ENCODE results near the gene ZMIZ1. TPM values are rescaled to one million over a fixed set of nuclear protein-coding genes. Genes with fewer than 3 reads are reported as not detected.

Gene ZMIZ1
- total and polyA plus RNA-seq, 2 donors = 30.2 to 54.6 TPM

GRCh38 chr10:79197558-79197957 is 128.8 kb downstream of the ZMIZ1 start:
- no peak overlapping the region for H3K4me3 ChIP-seq (ENCODE audit: low read depth, low read length)
- no peak overlapping the region for H3K27ac ChIP-seq (ENCODE audit: low read depth)
- no peaks in the 10 kb centered on the region for H3K36me3 ChIP-seq (ENCODE audit: insufficient read depth)
- WGBS = 98% methylated on average over 4 of the region's 4 CpGs
- DNase-seq (ENCODE audit: extremely low spot score) = no peak
- no peaks in the 10 kb centered on the region for H3K4me1 ChIP-seq (ENCODE audit: insufficient read depth)

GRCh38 chr10:79200346-79200745 is 131.6 kb downstream of the ZMIZ1 start:
- Histone ChIP-seq H3K4me3 (ENCODE audit: low read depth, low read length) (no peak overlapping the region), H3K4me1 (ENCODE audit: insufficient read depth) (no peaks in the 10 kb centered on the region), H3K36me3 (ENCODE audit: insufficient read depth) (peaks cover 4% of the 10 kb centered on the region), H3K27ac (ENCODE audit: low read depth) (no peak overlapping the region)
- 91% methylated on average over 7 of the region's 7 CpGs for WGBS
- no peak for DNase-seq (ENCODE audit: extremely low spot score)

GRCh38 chr10:79201706-79202105 is 132.9 kb downstream of the ZMIZ1 start:
- 85% methylated on average over 8 of the region's 8 CpGs for whole genome bisulfite sequencing
- no peak for DNase-seq (ENCODE audit: extremely low spot score)
- Histone ChIP-seq H3K4me1 (ENCODE audit: insufficient read depth) (no peaks in the 10 kb centered on the region), H3K36me3 (ENCODE audit: insufficient read depth) (peaks cover 4% of the 10 kb centered on the region), H3K27ac (ENCODE audit: low read depth) (no peak overlapping the region), H3K4me3 (ENCODE audit: low read depth, low read length) (no peak overlapping the region)

GRCh38 chr10:79202188-79203013 is 133.6 kb downstream of the ZMIZ1 start:
- no peak for DNase-seq (ENCODE audit: extremely low spot score)
- WGBS = 59% methylated on average over 9 of the region's 9 CpGs
- Histone ChIP-seq H3K27ac (ENCODE audit: low read depth) (no peak overlapping the region), H3K4me1 (ENCODE audit: insufficient read depth) (no peaks in the 10 kb centered on the region), H3K36me3 (ENCODE audit: insufficient read depth) (peaks cover 4% of the 10 kb centered on the region), H3K4me3 (ENCODE audit: low read depth, low read length) (no peak overlapping the region)

DNA sequence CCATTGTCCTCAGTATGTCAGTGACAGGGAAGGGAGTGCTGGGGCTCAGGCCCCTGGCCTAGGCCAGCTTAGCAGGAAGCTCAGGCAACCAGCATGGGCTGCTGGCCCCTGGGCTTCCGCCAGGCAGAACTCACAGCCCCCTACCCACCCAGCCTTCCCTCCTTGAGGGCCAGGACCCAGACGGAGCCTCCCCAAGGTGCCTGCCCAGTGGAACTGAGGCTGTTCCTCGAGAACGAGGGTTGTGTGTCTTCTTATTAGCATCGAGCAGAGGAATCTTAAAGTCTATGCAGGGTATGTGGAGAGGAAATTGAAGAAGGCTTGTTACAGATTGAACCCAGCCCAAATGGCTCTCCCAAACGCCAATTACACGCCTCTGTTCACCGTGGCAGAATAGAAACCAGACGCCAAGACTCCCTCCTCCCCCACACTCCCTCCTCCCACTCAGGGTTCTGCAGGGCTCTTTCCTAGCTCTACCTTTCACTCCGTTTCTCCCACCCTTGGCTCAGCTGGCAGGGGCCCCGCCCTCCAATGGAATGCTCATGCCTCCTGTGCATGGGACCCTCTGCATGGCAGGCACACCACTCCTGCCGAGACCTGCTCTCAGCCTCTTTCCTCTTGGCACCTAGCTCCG is 134.4 kb downstream of the ZMIZ1 start:
- no peak overlapping the region for H3K4me3 ChIP-seq (ENCODE audit: low read depth, low read length)
- H3K4me1 ChIP-seq (ENCODE audit: insufficient read depth) = no peaks in the 10 kb centered on the region
- no peak overlapping the region for H3K27ac ChIP-seq (ENCODE audit: low read depth)
- 65% methylated on average over 13 of the region's 13 CpGs for WGBS
- DNase-seq (ENCODE audit: extremely low spot score) = no peak
- H3K36me3 ChIP-seq (ENCODE audit: insufficient read depth) = peaks cover 4% of the 10 kb centered on the region

GRCh38 chr10:79203833-79204232 is 135.1 kb downstream of the ZMIZ1 start:
- no peak overlapping the region for H3K4me3 ChIP-seq (ENCODE audit: low read depth, low read length)
- no peaks in the 10 kb centered on the region for H3K4me1 ChIP-seq (ENCODE audit: insufficient read depth)
- 72% methylated on average over 8 of the region's 8 CpGs for WGBS
- no peak overlapping the region for H3K27ac ChIP-seq (ENCODE audit: low read depth)
- no peak for DNase-seq (ENCODE audit: extremely low spot score)
- peaks cover 4% of the 10 kb centered on the region for H3K36me3 ChIP-seq (ENCODE audit: insufficient read depth)

DNA sequence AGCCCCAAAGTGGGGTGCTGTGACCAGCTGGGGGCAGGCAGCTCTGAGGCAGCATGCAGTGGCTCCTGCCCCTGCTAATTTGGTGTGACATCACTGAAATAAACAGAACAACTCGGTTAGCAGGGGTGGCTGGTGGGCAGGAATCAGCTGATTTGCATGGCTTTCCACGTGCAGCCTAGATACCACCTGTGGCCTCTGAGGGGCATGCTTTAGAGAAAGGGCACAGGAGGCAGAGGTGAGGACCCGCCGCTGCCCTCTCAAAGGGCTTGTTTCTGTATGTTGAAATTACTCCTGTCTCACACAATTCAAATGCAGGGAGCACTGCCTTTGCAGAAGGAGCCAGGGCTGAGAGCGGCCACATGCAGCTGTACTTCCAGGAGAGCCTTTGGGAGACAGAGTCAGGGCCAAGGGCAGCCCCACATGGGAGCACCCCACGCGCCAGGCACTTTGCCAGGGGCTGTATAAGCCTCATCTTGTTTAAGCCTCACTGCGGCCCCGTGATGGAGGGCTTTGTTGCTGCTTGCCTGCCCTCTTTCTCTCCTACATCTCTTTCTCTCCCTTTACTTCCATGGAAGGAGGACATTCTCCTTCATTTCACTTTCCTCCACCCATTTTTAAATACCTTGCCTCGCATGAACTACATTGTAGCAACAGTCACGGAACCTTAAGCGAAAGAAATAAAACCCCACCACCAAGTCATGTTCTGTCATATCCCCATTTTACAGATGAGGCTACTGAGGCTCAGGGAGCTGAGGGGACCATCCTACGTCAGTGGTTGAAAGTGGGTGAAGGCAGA is 137.7 kb downstream of the ZMIZ1 start:
- peaks cover 6% of the 10 kb centered on the region for H3K36me3 ChIP-seq (ENCODE audit: insufficient read depth)
- no peak overlapping the region for H3K27ac ChIP-seq (ENCODE audit: low read depth)
- no peak for DNase-seq (ENCODE audit: extremely low spot score)
- no peak overlapping the region for H3K4me3 ChIP-seq (ENCODE audit: low read depth, low read length)
- H3K4me1 ChIP-seq (ENCODE audit: insufficient read depth) = no peaks in the 10 kb centered on the region
- WGBS = 74% methylated on average over 13 of the region's 13 CpGs

GRCh38 chr10:79207096-79207357 is 138.3 kb downstream of the ZMIZ1 start:
- H3K4me1 ChIP-seq (ENCODE audit: insufficient read depth) = no peaks in the 10 kb centered on the region

GRCh38 chr10:79207726-79208125 is 139.0 kb downstream of the ZMIZ1 start:
- no peak overlapping the region for H3K4me3 ChIP-seq (ENCODE audit: low read depth, low read length)
- DNase-seq (ENCODE audit: extremely low spot score) = no peak
- H3K27ac ChIP-seq (ENCODE audit: low read depth) = no peak overlapping the region
- WGBS = 82% methylated on average over 5 of the region's 5 CpGs
- H3K36me3 ChIP-seq (ENCODE audit: insufficient read depth) = peaks cover 6% of the 10 kb centered on the region
- no peaks in the 10 kb centered on the region for H3K4me1 ChIP-seq (ENCODE audit: insufficient read depth)

More at GRCh38 chr10:79207096-79207357, 138.3 kb downstream of the ZMIZ1 start:
- Histone ChIP-seq H3K4me3 (ENCODE audit: low read depth, low read length) (no peak overlapping the region), H3K27ac (ENCODE audit: low read depth) (no peak overlapping the region), H3K36me3 (ENCODE audit: insufficient read depth) (peaks cover 6% of the 10 kb centered on the region)
- 87% methylated on average over 4 of the region's 4 CpGs for WGBS
- DNase-seq (ENCODE audit: extremely low spot score) = no peak

DNA sequence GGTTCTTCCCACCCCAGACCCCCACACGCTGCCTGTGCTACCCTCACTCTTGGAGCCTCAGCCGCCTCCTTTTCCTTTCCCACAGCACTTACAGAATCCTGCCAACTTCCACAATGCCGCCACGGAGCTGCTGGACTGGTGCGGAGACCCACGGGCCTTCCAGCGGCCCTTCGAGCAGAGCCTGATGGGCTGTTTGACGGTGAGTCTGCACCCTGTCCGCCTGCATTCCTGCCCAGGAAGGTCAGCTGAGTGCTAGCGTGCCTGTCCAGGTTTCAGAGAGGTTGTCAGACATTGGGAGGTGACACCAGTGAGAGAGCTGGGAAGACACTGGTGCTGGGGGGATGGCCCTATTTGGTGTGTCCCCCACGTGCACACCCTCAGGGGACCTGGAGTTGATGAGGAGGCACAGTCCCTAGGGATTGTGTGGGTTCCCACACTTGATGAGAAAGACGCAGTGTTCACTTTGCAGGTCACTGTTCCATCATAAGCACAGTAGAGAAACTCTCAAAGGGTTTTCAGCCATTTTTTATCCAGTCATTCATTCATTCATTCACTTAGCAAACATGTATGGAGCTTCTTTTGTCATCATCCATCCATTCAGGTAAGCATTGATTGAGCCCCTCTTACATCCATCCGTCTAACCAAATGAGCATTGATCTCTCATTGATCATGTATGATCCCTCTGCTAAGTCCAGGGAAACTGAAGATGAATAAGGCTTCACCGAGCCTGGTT is 139.7 kb downstream of the ZMIZ1 start:
- peaks cover 6% of the 10 kb centered on the region for H3K36me3 ChIP-seq (ENCODE audit: insufficient read depth)
- no peak overlapping the region for H3K27ac ChIP-seq (ENCODE audit: low read depth)
- H3K4me1 ChIP-seq (ENCODE audit: insufficient read depth) = no peaks in the 10 kb centered on the region
- 89% methylated on average over 15 of the region's 15 CpGs for WGBS
- H3K4me3 ChIP-seq (ENCODE audit: low read depth, low read length) = no peak overlapping the region
- no peak for DNase-seq (ENCODE audit: extremely low spot score)

GRCh38 chr10:79209340-79209739 is 140.6 kb downstream of the ZMIZ1 start:
- 83% methylated on average over 10 of the region's 10 CpGs for WGBS
- Histone ChIP-seq H3K4me3 (ENCODE audit: low read depth, low read length) (no peak overlapping the region), H3K27ac (ENCODE audit: low read depth) (no peak overlapping the region), H3K4me1 (ENCODE audit: insufficient read depth) (no peaks in the 10 kb centered on the region), H3K36me3 (ENCODE audit: insufficient read depth) (peaks cover 3% of the 10 kb centered on the region)
- no peak for DNase-seq (ENCODE audit: extremely low spot score)

DNA sequence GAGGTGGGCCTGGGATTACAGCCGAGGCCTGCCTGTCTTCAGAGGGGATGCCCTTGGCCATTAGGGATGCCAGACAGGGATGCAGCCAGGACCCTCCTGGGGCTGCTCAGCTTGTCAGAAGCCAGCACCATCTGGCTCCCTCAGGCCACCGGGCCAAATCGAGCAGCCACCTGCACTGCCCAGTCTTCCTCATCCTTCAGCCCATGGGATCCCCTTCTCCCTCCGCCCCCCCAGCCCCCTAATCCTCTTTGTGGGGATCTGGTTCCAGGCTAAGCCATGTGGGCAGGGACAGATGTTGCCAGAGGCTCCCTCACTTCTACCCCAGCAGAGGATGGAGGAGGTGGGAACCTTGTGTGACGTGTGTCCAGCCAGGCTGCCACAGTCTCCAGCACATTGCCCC is 141.1 kb downstream of the ZMIZ1 start:
- Histone ChIP-seq H3K27ac (ENCODE audit: low read depth) (no peak overlapping the region), H3K36me3 (ENCODE audit: insufficient read depth) (peaks cover 3% of the 10 kb centered on the region), H3K4me1 (ENCODE audit: insufficient read depth) (no peaks in the 10 kb centered on the region), H3K4me3 (ENCODE audit: low read depth, low read length) (no peak overlapping the region)
- no peak for DNase-seq (ENCODE audit: extremely low spot score)
- WGBS = 88% methylated on average over 5 of the region's 5 CpGs

GRCh38 chr10:79210672-79211071 is 141.9 kb downstream of the ZMIZ1 start:
- Histone ChIP-seq H3K4me1 (ENCODE audit: insufficient read depth) (no peaks in the 10 kb centered on the region), H3K27ac (ENCODE audit: low read depth) (no peak overlapping the region), H3K4me3 (ENCODE audit: low read depth, low read length) (no peak overlapping the region), H3K36me3 (ENCODE audit: insufficient read depth) (peaks cover 3% of the 10 kb centered on the region)
- 52% methylated on average over 1 of the region's 1 CpG for WGBS
- no peak for DNase-seq (ENCODE audit: extremely low spot score)
